GM18907 (cell line): ENCODE results near the gene DMAP1.
"Not testable (repeated sequence)": the region's sequence is repeated elsewhere in the genome, so short reads cannot be mapped to it uniquely, and the experiment has no call there.

Source experiments
- ATAC-seq: cut with Tn5 transposase; IDR thresholded peaks from one replicate; pipeline ENCODE4 v1.9.1; 2021; ENCODE audit warnings: mild to moderate bottlenecking, moderate library complexity; ENCODE audit not compliant: unreplicated experiment

The DMAP1 gene

GRCh38 chr1:44213222-44214112 lies at the start of gene DMAP1:
Gene DMAP1 (plus strand): TSS chr1:44213471. CDS start chr1:44213754, 283 bp downstream.
- peak; percentile 63 for ATAC-seq

- no peak for ATAC-seq
These were observed 44.7 kb upstream of the DMAP1 start for GRCh38 chr1:44168520-44169098.

GRCh38 chr1:44170281-44170823 lies 42.9 kb upstream of the DMAP1 start:
- ATAC-seq: no peak

GRCh38 chr1:44174630-44175029 lies 38.6 kb upstream of the DMAP1 start:
- ATAC-seq: no peak

GRCh38 chr1:44200336-44200735 lies 12.9 kb upstream of the DMAP1 start:
- no peak for ATAC-seq

- not testable (repeated sequence) for ATAC-seq
These were observed 6.7 kb upstream of the DMAP1 start for GRCh38 chr1:44206545-44206944.

- no peak for ATAC-seq
These were observed 5.0 kb upstream of the DMAP1 start for GRCh38 chr1:44208226-44208625.

- ATAC-seq: no peak
These were observed 2.7 kb upstream of the DMAP1 start for GRCh38 chr1:44210595-44210994.

- ATAC-seq: no peak
These were observed 683 bp upstream of the DMAP1 start for GRCh38 chr1:44212355-44213221.

GRCh38 chr1:44217809-44218410 lies 4.6 kb downstream of the DMAP1 start:
- no peak for ATAC-seq

- no peak for ATAC-seq
These were observed 5.4 kb downstream of the DMAP1 start for GRCh38 chr1:44218503-44219300.

GRCh38 chr1:44219301-44219626 lies 6.0 kb downstream of the DMAP1 start:
- no peak for ATAC-seq

GRCh38 chr1:44220001-44220751 lies 6.9 kb downstream of the DMAP1 start:
- no peak for ATAC-seq

GRCh38 chr1:44220755-44221154 lies 7.5 kb downstream of the DMAP1 start:
- no peak for ATAC-seq

GRCh38 chr1:44221769-44222168 lies 8.5 kb downstream of the DMAP1 start:
- no peak for ATAC-seq

- ATAC-seq: no peak
These were observed 9.3 kb downstream of the DMAP1 start for GRCh38 chr1:44222397-44223186.

- ATAC-seq: no peak
These were observed 9.9 kb downstream of the DMAP1 start for GRCh38 chr1:44223187-44223610.

- no peak for ATAC-seq
These were observed 12.5 kb downstream of the DMAP1 start for GRCh38 chr1:44225761-44226160.
